ENCODE results near the gene XNDC1N. TPM values are rescaled to one million over a fixed set of nuclear protein-coding genes. Genes with fewer than 3 reads are reported as not detected.

Gene XNDC1N
- total and polyA plus RNA-seq, 2 of the 4 experiments (the other 2 are of a cell fraction), result 2.5 to 8.8 TPM

DNA sequence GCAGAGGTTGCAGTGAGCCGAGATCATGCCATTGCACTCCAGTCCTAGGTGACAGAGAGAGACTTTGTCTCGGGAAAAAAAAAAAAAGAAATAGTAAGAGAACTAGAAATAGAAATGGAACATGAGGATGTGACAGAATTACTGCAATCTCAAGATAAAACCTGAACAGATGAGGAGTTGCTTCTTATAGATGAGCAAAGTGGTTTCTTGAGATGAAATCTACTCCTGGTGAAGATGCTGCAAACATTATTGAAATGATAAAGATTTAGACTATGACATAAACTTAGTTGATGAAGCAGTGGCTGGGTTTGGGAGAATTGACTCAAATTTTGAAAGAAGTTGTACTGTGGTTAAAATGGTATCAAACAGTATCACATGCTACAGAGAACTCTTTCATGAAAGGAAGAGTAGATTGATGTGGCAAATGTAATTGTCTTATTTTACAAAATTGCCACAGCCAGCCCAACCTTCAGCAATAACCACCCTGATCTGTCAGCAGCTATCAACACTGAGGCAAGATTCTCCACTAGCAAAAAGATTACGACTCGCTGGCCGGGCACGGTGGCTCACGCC is 13.7 kb downstream of the XNDC1N start:
- CTCF ChIA-PET, result no interaction called here
- H3K4ac ChIP-seq (ENCODE audit: low read depth, low read length), result no peak overlapping the region

More for the DNA sequence above, 13.7 kb downstream of the XNDC1N start:
- Histone ChIP-seq H3K9me3 (ENCODE audit: control insufficient read depth, insufficient read depth, low read length) (no peaks in the 10 kb centered on the region), H4K8ac (ENCODE audit: low read depth in 2 of 2, low read length in 2 of 2) (no peak overlapping the region), H3K9ac (ENCODE audit: low read depth, low read length) (no peak overlapping the region), H2BK5ac (ENCODE audit: low read depth, low read length, poor library complexity, severe bottlenecking) (no peak overlapping the region), H2AK5ac (ENCODE audit: low read depth, low read length) (no peak overlapping the region), H2BK15ac (ENCODE audit: low read depth, low read length) (no peak overlapping the region), H2BK20ac (ENCODE audit: low read depth, low read length) (no peak overlapping the region), H3K36me3 (ENCODE audit: control insufficient read depth, insufficient read depth, low read length) (peaks cover 22% of the 10 kb centered on the region), H3K18ac (ENCODE audit: low read depth, low read length) (no peak overlapping the region), H3K14ac (replicated peaks; ENCODE audit: low read depth, low read length) (no peak overlapping the region), H3K79me1 (ENCODE audit: low read depth in 1 of 2, low read length in 2 of 2) (no peaks in the 10 kb centered on the region), H3K9me1 (ENCODE audit: insufficient read depth, low read length) (peaks cover 4% of the 10 kb centered on the region; the same call in 1 of the 2 replicates), H4K5ac (ENCODE audit: low read depth, low read length) (no peak overlapping the region), H2BK120ac (ENCODE audit: low read depth, low read length) (no peak overlapping the region), H3K27me3 (ENCODE audit: control insufficient read depth, insufficient read depth, low read length) (no peaks in the 10 kb centered on the region), H2AFZ (replicated peaks; ENCODE audit: low read length, poor library complexity) (no peak overlapping the region), H2AK9ac (replicated peaks; ENCODE audit: low read depth, low read length, poor library complexity) (no peak overlapping the region), H3K4me1 (ENCODE audit: control insufficient read depth, insufficient read depth, low read length) (peaks cover 3% of the 10 kb centered on the region), H3K56ac (ENCODE audit: extremely low read depth, insufficient read depth, low read length) (no peak overlapping the region), H3K4me3 (ENCODE audit: insufficient read depth, low read depth, low read length) (no peak overlapping the region), H3K23ac (ENCODE audit: low read depth, low read length) (no peak overlapping the region), H4K20me1 (ENCODE audit: insufficient read depth, low read length) (peaks cover 5% of the 10 kb centered on the region; the same call in 1 of the 2 replicates), H3K27ac (ENCODE audit: insufficient read depth, low read length) (no peak overlapping the region), H3K4me2 (ENCODE audit: low read depth, low read length) (no peak overlapping the region), H4K91ac (ENCODE audit: insufficient read depth, low read depth, low read length) (no peak overlapping the region)
- no peak for DNase-seq
- TF ChIP-seq, protein P1, sequence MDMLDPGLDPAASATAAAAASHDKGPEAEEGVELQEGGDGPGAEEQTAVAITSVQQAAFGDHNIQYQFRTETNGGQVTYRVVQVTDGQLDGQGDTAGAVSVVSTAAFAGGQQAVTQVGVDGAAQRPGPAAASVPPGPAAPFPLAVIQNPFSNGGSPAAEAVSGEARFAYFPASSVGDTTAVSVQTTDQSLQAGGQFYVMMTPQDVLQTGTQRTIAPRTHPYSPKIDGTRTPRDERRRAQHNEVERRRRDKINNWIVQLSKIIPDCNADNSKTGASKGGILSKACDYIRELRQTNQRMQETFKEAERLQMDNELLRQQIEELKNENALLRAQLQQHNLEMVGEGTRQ (IDR thresholded peaks at IDR 0.05; ENCODE audit: low read depth, low read length), result no peak
- no peak for TF ChIP-seq RCOR1 (IDR thresholded peaks at IDR 0.05; ENCODE audit: insufficient replicate concordance, low read length)
- no peak for TF ChIP-seq SMC3 (IDR thresholded peaks at IDR 0.05; ENCODE audit: low read depth, low read length)
- TF ChIP-seq CEBPB (IDR thresholded peaks at IDR 0.05; ENCODE audit: low read depth, low read length), result no peak
- TF ChIP-seq FOS (IDR thresholded peaks at IDR 0.05; ENCODE audit: low read depth, low read length), result no peak
- no peak for TF ChIP-seq NFE2L2 (IDR thresholded peaks at IDR 0.05; ENCODE audit: low read depth, low read length)
- no peak for TF ChIP-seq POLR2A (IDR thresholded peaks at IDR 0.05; ENCODE audit: low read depth, low read length)
- TF ChIP-seq MAZ (IDR thresholded peaks at IDR 0.05; ENCODE audit: borderline replicate concordance, low read depth, low read length), result no peak
- no peak for TF ChIP-seq RAD21 (IDR thresholded peaks at IDR 0.05; ENCODE audit: low read length)
- TF ChIP-seq MAFK (IDR thresholded peaks at IDR 0.05; ENCODE audit: low read depth, low read length), result no peak
- TF ChIP-seq, protein P2, sequence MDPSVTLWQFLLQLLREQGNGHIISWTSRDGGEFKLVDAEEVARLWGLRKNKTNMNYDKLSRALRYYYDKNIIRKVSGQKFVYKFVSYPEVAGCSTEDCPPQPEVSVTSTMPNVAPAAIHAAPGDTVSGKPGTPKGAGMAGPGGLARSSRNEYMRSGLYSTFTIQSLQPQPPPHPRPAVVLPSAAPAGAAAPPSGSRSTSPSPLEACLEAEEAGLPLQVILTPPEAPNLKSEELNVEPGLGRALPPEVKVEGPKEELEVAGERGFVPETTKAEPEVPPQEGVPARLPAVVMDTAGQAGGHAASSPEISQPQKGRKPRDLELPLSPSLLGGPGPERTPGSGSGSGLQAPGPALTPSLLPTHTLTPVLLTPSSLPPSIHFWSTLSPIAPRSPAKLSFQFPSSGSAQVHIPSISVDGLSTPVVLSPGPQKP (IDR thresholded peaks at IDR 0.05; ENCODE audit: borderline replicate concordance, low read depth, low read length), result no peak
- TF ChIP-seq MXI1 (IDR thresholded peaks at IDR 0.05; ENCODE audit: borderline replicate concordance, low read depth, low read length), result no peak
- TF ChIP-seq, protein P3, sequence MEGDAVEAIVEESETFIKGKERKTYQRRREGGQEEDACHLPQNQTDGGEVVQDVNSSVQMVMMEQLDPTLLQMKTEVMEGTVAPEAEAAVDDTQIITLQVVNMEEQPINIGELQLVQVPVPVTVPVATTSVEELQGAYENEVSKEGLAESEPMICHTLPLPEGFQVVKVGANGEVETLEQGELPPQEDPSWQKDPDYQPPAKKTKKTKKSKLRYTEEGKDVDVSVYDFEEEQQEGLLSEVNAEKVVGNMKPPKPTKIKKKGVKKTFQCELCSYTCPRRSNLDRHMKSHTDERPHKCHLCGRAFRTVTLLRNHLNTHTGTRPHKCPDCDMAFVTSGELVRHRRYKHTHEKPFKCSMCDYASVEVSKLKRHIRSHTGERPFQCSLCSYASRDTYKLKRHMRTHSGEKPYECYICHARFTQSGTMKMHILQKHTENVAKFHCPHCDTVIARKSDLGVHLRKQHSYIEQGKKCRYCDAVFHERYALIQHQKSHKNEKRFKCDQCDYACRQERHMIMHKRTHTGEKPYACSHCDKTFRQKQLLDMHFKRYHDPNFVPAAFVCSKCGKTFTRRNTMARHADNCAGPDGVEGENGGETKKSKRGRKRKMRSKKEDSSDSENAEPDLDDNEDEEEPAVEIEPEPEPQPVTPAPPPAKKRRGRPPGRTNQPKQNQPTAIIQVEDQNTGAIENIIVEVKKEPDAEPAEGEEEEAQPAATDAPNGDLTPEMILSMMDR (conservative IDR thresholded peaks at IDR 0.05; ENCODE audit: low read depth, low read length), result no peak
- no peak for TF ChIP-seq RFX5 (IDR thresholded peaks at IDR 0.05; ENCODE audit: low read depth, low read length)
- no peak for TF ChIP-seq CHD1 (IDR thresholded peaks at IDR 0.05; ENCODE audit: low read depth, low read length)
- no peak for TF ChIP-seq BHLHE40 (IDR thresholded peaks at IDR 0.05; ENCODE audit: low read depth, low read length)
- dilution Hi-C loops (cut with HindIII; ENCODE audit: low sequenced_read_pairs, unreplicated experiment), result no loop called here
- BruUV-seq (replicated peaks), result no TSS peak
- 80% methylated on average over 5 of the region's 7 CpGs; no CpG with 5 or more reads in 1 of the 2 experiments for WGBS, 2 experiments (ENCODE audit: extremely low coverage in 2 of 2, insufficient read length in 1 of 2)
- ATAC-seq (ENCODE audit: low read depth), result no peak
- intact Hi-C loops (cut with micrococcal nuclease), result no loop called here
- POLR2A ChIA-PET (ENCODE audit: unreplicated experiment), result no interaction called here
- in situ Hi-C loops (cut with MboI; ENCODE audit: low sequenced_read_pairs), result no loop called here

All from IMR-90 (cell line).